ENCODE data around the gene ALKBH3. TPM values are rescaled to one million over a fixed set of nuclear protein-coding genes. Genes with fewer than 3 reads are reported as not detected.

The ALKBH3 gene
- total and polyA plus RNA-seq, 2 experiments from 2014 or later: 23.8 to 27.2 TPM

DNA sequence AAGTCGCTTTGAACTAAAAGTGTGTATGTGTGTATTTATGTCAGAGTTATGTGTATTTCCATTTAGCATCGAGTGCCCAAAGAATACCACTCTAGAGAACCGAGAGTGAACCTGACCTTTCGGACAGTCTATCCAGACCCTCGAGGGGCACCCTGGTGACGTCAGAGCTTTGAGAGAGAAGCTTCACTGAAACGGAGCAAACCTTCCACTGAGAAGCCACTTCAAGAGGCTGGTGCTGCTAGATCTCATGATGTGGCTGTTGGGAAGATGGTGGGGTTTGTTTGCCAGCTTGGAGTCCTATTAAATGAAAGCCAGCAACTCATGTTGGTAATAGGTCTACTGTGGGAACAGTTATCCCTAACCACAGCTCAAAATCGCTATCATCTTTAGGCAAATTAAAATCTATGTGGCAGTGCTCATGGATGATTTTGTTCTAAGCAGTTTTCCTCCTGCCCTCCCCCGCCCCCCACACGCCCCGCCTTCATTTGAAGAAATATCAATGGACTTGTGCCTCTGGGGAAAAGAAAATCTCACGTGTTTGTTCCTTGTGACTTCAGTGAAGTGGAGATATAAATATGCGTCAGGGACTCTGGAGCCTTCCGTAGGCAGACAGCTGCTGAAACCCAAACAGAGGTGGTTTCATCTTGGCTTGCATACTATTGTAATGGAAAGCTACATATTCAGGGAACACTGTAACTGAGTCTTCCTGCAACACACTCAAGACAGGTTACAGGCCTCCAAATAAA lies 39.4 kb downstream of the ALKBH3 start:
- H2AFZ ChIP-seq: no peak overlapping the region
- H4K20me1 ChIP-seq (ENCODE audit: insufficient read depth, poor library complexity, severe bottlenecking): no peaks in the 10 kb centered on the region
- H3K36me3 ChIP-seq (replicated peaks; ENCODE audit: insufficient read depth, low read depth): no peaks in the 10 kb centered on the region
- H3K9me3 ChIP-seq (ENCODE audit: low read depth): no peaks in the 10 kb centered on the region
- TF ChIP-seq, protein P1, sequence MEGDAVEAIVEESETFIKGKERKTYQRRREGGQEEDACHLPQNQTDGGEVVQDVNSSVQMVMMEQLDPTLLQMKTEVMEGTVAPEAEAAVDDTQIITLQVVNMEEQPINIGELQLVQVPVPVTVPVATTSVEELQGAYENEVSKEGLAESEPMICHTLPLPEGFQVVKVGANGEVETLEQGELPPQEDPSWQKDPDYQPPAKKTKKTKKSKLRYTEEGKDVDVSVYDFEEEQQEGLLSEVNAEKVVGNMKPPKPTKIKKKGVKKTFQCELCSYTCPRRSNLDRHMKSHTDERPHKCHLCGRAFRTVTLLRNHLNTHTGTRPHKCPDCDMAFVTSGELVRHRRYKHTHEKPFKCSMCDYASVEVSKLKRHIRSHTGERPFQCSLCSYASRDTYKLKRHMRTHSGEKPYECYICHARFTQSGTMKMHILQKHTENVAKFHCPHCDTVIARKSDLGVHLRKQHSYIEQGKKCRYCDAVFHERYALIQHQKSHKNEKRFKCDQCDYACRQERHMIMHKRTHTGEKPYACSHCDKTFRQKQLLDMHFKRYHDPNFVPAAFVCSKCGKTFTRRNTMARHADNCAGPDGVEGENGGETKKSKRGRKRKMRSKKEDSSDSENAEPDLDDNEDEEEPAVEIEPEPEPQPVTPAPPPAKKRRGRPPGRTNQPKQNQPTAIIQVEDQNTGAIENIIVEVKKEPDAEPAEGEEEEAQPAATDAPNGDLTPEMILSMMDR (IDR thresholded peaks at IDR 0.05; ENCODE audit: poor library complexity): no peak
- TF ChIP-seq EZH2 (IDR thresholded peaks at IDR 0.05; ENCODE audit: borderline replicate concordance) (no peak), EZH2phosphoT487 (IDR thresholded peaks at IDR 0.05; ENCODE audit: low read depth, severe bottlenecking, unreplicated experiment) (no peak)
- H3K9me2 ChIP-seq (replicated peaks; ENCODE audit: insufficient read depth): no peaks in the 10 kb centered on the region
- no peak overlapping the region for H3K4me3 ChIP-seq
- H3K27ac ChIP-seq: peak overlapping the region; percentile 93
- no peaks in the 10 kb centered on the region for H3K79me2 ChIP-seq
- peaks cover 11% of the 10 kb centered on the region for H3K4me1 ChIP-seq (ENCODE audit: insufficient read depth)
- DNase-seq (ENCODE audit: low spot score): no peak
- 92% methylated on average over 14 of the region's 14 CpGs for WGBS (ENCODE audit: low lambda C conversion rate, missing lambda C conversion rate)
- no peaks in the 10 kb centered on the region for H3K27me3 ChIP-seq
- no peak overlapping the region for H3K4me2 ChIP-seq

DNA sequence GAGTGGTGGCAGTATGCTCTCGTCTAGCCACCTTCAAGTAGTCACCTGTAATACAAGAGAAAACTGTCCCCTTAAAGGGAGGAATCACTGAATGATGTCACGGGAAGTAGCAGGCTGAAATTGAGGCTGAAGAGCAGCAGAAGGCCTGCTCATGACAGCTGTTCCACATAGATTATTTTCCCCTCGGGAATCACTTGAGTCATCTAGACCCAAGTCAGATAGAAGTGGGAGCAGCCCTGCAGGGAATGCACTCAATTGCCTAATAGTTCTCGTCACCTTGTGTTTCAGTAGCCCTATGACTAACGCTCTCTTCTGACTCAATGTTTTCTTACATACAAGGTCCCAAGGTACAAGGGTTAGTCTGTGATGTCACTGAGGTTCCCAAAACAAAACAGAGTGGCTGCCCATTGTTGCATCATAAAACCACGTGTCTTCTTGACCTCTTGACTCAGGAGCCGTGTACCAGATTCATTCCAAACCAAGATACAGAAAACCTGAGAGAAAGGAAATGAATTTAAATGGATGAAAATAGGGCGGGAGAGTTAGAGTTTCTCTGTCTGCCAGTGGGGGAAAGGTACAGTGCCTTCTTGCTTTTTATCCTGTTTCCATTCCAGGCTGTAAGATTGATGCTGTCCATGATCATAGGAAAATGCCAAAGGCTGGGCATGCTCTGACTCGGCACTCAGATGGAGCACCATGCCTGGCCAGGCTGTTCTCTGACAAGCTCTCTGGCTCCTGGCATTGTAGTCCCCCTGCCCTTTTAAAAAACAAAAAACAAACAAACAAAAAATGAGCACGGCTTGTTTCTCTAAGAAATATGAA lies 40.2 kb downstream of the ALKBH3 start:
- Histone ChIP-seq H3K27me3 (no peaks in the 10 kb centered on the region), H2AFZ (no peak overlapping the region), H3K79me2 (no peaks in the 10 kb centered on the region), H3K9me2 (replicated peaks; ENCODE audit: insufficient read depth) (no peaks in the 10 kb centered on the region), H4K20me1 (ENCODE audit: insufficient read depth, poor library complexity, severe bottlenecking) (no peaks in the 10 kb centered on the region), H3K4me3 (no peak overlapping the region), H3K9me3 (ENCODE audit: low read depth) (no peaks in the 10 kb centered on the region), H3K4me1 (ENCODE audit: insufficient read depth) (peaks cover 15% of the 10 kb centered on the region), H3K36me3 (replicated peaks; ENCODE audit: insufficient read depth, low read depth) (no peaks in the 10 kb centered on the region), H3K4me2 (no peak overlapping the region), H3K27ac (peak overlapping the region; percentile 93)
- TF ChIP-seq, protein P1 (IDR thresholded peaks at IDR 0.05; ENCODE audit: poor library complexity): no peak
- TF ChIP-seq EZH2 (IDR thresholded peaks at IDR 0.05; ENCODE audit: borderline replicate concordance) (no peak), EZH2phosphoT487 (IDR thresholded peaks at IDR 0.05; ENCODE audit: low read depth, severe bottlenecking, unreplicated experiment) (no peak)
- WGBS (ENCODE audit: low lambda C conversion rate, missing lambda C conversion rate): 67% methylated on average over 10 of the region's 10 CpGs
- DNase-seq (ENCODE audit: low spot score): peak; percentile 89

DNA sequence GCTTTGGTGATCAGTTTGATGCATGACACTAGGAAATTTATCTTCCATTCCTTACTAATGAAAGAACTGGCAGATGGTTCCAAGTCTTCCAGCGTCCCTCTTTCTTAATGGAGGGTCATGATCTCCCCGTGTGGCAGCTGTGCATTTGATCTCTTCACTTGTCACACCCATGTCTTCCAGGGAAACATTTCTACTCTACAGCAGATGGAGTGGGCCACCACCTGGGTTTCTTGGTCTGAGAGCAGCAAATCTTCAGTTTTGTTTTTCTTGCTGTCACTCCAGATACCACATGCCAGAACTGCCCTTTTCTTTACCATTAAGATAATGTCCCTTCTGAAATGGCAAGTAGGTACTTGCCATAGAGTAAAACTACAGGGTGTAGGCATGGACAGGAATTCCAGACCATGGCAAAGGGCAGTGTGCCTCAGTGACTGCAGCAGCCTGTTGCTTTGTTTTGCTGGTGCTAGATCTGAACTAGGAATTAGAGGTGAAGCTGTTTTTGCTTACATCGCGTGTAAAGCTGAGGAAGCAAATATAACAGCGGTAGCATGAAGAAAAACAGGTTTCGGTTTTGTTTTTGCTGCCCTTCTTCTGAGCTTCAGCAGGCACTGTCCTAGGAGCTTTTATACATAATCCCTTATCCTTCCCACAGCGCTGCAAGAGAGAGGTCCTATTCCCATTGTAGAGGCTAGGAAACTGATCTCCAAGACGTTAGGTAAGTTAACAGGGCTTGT lies 41.1 kb downstream of the ALKBH3 start:
- Histone ChIP-seq H3K36me3 (replicated peaks; ENCODE audit: insufficient read depth, low read depth) (no peaks in the 10 kb centered on the region), H3K4me3 (no peak overlapping the region), H3K4me1 (ENCODE audit: insufficient read depth) (peaks cover 21% of the 10 kb centered on the region), H2AFZ (no peak overlapping the region), H3K27me3 (no peaks in the 10 kb centered on the region), H3K9me3 (ENCODE audit: low read depth) (no peaks in the 10 kb centered on the region), H3K4me2 (no peak overlapping the region), H4K20me1 (ENCODE audit: insufficient read depth, poor library complexity, severe bottlenecking) (no peaks in the 10 kb centered on the region), H3K27ac (peak overlapping the region; percentile 82), H3K9me2 (replicated peaks; ENCODE audit: insufficient read depth) (no peaks in the 10 kb centered on the region), H3K79me2 (no peaks in the 10 kb centered on the region)
- TF ChIP-seq EZH2phosphoT487 (IDR thresholded peaks at IDR 0.05; ENCODE audit: low read depth, severe bottlenecking, unreplicated experiment): no peak
- no peak for TF ChIP-seq EZH2 (IDR thresholded peaks at IDR 0.05; ENCODE audit: borderline replicate concordance)
- TF ChIP-seq, protein P1 (IDR thresholded peaks at IDR 0.05; ENCODE audit: poor library complexity): no peak
- WGBS (ENCODE audit: low lambda C conversion rate, missing lambda C conversion rate): 84% methylated on average over 8 of the region's 8 CpGs
- DNase-seq (ENCODE audit: low spot score): no peak
